Upper lobe of right lung (tissue), 1 donor: Measurements from ENCODE around the gene ADGRG6. TPM values are rescaled to one million over a fixed set of nuclear protein-coding genes. Genes with fewer than 3 reads are reported as not detected.
"Not testable (repeated sequence)": the region's sequence is repeated elsewhere in the genome, so short reads cannot be mapped to it uniquely, and the experiment has no call there.

ENCODE experiments used
- ATAC-seq: fragments of 200-7000 bp; cut with Tn5 transposase; one replicate; pipeline ENCODE4 v1.9.1; 2020; ENCODE audit warnings: mild to moderate bottlenecking, moderate library complexity
- DNase-seq: peaks from one replicate; pipeline ENCODE4 v3.0.0-alpha.2; 2020
- H3K27ac ChIP-seq: fragments of 200-600 bp; one replicate; pipeline ENCODE4 v1.8.0; 2022
- H3K27me3 ChIP-seq: fragments of 200-600 bp; one replicate; pipeline ENCODE4 v1.8.0; 2022; ENCODE audit warnings: mild to moderate bottlenecking
- H3K36me3 ChIP-seq: fragments of 200-600 bp; one replicate; pipeline ENCODE4 v1.8.0; 2022
- H3K4me1 ChIP-seq: fragments of 200-600 bp; one replicate; pipeline ENCODE4 v1.8.0; 2022
- H3K4me3 ChIP-seq: fragments of 200-600 bp; one replicate; pipeline ENCODE4 v1.8.0; 2022; ENCODE audit warnings: mild to moderate bottlenecking
- H3K9me3 ChIP-seq: fragments of 200-600 bp; one replicate; pipeline ENCODE4 v1.8.0; 2022
- intact Hi-C: fragments of 100-400 bp; cut with DNase I; formaldehyde crosslinking; loops from one replicate; pipeline ENCODE4 v1.11.0; 2022
- total RNA-seq: library from RNA; stranded (reverse); fragmentation: NEBNext Ultra II Directional; extraction: Animal tissue kit (Norgen Biotek cat#: 25700); gene quantifications from one replicate; pipeline ENCODE4 v1.2.1, GENCODE V29; 2021
- TF ChIP-seq, protein P1 (sequence below): fragments of 200-600 bp; IDR thresholded peaks from one replicate; pipeline ENCODE4 v1.8.0; 2022; ENCODE audit warnings: antibody characterized with exemption
- donor health status: DM: no; HTN: yes; CAD: no; lungs with severe emphysema.

The ADGRG6 gene
- total RNA-seq, 1 donor from 2014 or later: 47.6 TPM

DNA sequence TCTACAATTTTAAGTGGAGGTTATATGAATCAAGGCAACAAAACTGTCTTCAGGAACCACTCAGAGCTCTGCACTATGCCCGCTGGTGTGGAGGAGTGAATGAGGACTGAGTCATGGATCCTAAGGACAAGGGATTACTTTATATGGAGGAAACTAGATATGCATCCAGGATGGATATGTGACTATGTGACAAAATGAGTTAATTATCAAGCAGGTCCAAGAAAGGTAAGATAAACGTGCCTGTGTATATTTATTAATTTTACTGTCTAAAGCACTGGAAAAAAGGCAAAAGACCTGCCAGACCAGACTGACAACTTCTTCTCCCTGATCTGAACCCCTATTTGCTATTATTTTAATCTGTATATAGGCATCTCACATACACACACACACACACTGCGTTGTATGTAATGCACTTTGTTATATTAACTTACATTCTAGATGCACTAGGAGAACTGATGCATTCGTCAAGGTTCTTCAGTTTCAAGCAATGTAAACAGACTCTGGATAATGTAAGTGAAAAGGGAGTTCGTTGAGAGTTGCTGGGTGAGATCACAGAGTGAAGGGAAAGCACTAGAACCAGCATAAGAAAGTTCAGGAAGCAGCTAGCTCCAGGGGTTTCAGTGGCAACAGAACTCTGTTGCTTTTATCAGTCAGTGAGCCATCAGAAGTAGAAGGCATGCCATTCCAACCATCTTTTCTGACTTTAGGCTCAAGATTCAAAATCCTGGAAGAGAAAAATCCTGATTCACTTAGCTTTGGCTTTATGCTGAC is 26.4 kb upstream of the ADGRG6 start:
- Histone ChIP-seq H3K27ac (no peak overlapping the region), H3K27me3 (no peaks in the 10 kb centered on the region), H3K9me3 (no peaks in the 10 kb centered on the region), H3K4me1 (no peaks in the 10 kb centered on the region), H3K36me3 (no peaks in the 10 kb centered on the region), H3K4me3 (no peak overlapping the region)
- ATAC-seq (no peak), DNase-seq (no peak)
- TF ChIP-seq, protein P1, sequence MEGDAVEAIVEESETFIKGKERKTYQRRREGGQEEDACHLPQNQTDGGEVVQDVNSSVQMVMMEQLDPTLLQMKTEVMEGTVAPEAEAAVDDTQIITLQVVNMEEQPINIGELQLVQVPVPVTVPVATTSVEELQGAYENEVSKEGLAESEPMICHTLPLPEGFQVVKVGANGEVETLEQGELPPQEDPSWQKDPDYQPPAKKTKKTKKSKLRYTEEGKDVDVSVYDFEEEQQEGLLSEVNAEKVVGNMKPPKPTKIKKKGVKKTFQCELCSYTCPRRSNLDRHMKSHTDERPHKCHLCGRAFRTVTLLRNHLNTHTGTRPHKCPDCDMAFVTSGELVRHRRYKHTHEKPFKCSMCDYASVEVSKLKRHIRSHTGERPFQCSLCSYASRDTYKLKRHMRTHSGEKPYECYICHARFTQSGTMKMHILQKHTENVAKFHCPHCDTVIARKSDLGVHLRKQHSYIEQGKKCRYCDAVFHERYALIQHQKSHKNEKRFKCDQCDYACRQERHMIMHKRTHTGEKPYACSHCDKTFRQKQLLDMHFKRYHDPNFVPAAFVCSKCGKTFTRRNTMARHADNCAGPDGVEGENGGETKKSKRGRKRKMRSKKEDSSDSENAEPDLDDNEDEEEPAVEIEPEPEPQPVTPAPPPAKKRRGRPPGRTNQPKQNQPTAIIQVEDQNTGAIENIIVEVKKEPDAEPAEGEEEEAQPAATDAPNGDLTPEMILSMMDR: no peak
- intact Hi-C loops: no loop called here

DNA sequence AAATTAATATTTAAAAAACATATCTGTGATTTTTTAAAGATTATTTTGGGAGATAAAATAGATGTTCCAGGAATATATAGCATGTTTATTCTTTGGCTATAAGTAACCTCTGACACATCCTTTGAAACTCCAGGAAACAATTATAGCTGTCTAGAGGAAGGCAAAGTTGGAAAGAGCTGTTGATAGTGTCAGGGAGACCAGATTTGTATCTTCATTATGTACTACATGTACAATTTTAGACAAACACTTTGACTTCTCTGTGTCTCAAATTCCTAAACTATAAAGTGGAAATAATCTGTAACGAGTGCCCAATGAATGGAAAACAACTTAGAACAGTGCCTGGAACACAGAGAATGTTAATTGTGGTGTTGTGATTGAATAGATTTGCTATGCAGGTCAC is 25.6 kb upstream of the ADGRG6 start:
- Histone ChIP-seq H3K27ac (no peak overlapping the region), H3K9me3 (peaks cover 3% of the 10 kb centered on the region), H3K4me3 (no peak overlapping the region), H3K4me1 (no peaks in the 10 kb centered on the region), H3K36me3 (no peaks in the 10 kb centered on the region), H3K27me3 (no peaks in the 10 kb centered on the region)
- ATAC-seq (no peak), DNase-seq (no peak)
- intact Hi-C loops: no loop called here
- TF ChIP-seq, protein P1: no peak

DNA sequence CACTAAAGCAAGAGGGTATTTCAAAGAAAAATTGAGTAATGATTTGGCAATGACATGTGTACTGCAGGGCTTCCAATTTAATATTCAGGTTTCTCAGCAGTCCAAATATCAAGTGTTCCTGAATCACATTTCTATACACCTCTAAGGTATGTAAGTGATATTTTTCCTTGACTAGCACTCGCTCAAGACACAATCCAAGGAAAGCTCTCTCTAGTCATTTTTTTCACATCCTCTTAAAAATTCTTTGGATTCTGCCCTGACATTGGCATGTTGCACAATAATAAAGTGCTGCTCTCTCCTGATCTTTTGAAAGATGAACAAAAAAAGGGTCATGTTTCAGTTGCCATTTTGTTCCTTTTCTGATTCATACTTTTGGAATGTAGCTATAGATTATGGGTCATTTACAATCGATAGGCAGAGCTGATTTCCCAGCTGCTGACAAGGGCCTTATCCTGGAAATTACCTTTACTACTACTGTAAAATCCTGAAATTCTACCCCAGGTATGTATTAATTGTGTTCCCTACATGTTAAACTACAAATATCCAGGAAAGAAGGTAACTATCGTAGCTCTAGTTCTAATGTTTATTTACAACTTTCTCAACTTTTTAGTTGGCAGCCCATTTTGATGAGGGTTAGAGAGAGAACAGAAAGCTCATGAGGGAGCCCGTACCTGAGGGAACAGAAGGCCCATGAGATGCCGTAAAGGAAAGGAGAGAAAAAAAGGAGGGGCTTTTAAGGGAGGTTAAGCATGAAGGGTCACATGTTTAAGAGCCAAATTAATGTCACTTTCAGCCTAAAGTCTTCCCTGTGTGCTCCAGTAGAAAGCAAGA is 22.2 kb upstream of the ADGRG6 start:
- TF ChIP-seq, protein P1: no peak
- H3K4me1 ChIP-seq: no peaks in the 10 kb centered on the region
- H3K27ac ChIP-seq: no peak overlapping the region
- H3K4me3 ChIP-seq: no peak overlapping the region
- no peaks in the 10 kb centered on the region for H3K27me3 ChIP-seq
- no peaks in the 10 kb centered on the region for H3K36me3 ChIP-seq
- DNase-seq (no peak), ATAC-seq (no peak)
- H3K9me3 ChIP-seq: peaks cover 5% of the 10 kb centered on the region
- intact Hi-C loops: no loop called here

DNA sequence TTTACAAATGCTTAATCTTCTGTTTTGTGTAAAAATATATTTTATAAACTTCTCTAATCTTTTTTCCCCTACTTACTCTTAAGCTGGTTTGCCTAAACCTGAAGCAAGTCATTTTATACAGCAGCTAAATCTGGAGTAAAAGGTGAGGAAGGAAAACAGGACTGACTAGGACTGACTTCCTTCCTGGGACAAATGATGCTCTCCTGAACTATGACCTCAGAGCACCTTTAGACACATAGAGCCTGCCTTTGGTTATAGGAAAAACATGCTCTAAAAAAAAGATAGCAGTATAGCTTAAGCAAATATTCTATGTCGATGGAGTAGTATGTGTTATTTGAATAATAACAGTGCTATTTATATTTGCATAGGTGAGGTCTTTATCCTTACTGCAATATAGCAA is 21.5 kb upstream of the ADGRG6 start:
- Histone ChIP-seq H3K9me3 (peaks cover 5% of the 10 kb centered on the region), H3K4me3 (no peak overlapping the region), H3K4me1 (no peaks in the 10 kb centered on the region), H3K36me3 (no peaks in the 10 kb centered on the region), H3K27ac (no peak overlapping the region), H3K27me3 (no peaks in the 10 kb centered on the region)
- intact Hi-C loops: no loop called here
- TF ChIP-seq, protein P1: no peak
- no peak for DNase-seq
- ATAC-seq: no peak

DNA sequence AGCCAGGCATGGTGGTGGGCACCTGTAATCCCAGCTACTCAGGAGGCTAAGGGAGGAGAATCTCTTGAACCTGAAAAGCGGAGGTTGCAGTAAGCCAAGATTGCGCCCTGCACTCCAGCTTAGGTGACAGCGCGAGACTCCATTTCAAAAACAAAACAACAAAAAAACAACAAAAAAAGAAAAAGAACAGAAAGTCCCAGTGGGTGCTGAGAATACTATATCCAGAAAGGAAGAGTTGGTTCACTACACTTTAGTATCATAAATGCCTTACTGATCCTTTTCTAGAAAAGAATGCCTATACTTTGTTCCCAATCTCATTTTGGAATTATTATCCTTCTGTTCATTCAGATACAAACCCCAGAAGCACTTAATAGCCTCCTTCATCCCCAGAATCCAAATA is 20.9 kb upstream of the ADGRG6 start:
- no peak for DNase-seq
- Histone ChIP-seq H3K27ac (no peak overlapping the region), H3K36me3 (no peaks in the 10 kb centered on the region), H3K9me3 (peaks cover 5% of the 10 kb centered on the region), H3K4me1 (no peaks in the 10 kb centered on the region), H3K4me3 (no peak overlapping the region), H3K27me3 (no peaks in the 10 kb centered on the region)
- no peak for ATAC-seq
- intact Hi-C loops: no loop called here
- TF ChIP-seq, protein P1: no peak

DNA sequence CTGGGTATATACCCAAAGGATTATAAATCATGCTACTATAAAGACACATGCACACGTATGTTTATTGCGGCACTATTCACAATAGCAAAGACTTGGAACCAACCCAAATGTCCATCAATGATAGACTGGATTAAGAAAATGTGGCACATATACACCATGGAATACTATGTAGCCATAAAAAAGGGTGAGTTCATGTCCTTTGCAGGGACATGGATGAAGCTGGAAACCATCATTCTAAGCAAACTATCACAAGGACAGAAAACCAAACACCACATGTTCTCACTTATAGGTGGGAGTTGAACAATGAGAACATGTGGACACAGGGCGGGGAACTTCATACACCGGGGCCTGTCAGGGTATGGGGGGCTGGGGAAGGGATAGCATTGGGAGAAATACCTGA is 18.7 kb upstream of the ADGRG6 start:
- DNase-seq, H3K4me1 ChIP-seq, H3K36me3 ChIP-seq, H3K4me3 ChIP-seq, H3K27ac ChIP-seq, intact Hi-C loops, H3K27me3 ChIP-seq, ATAC-seq, H3K9me3 ChIP-seq: not testable (repeated sequence)
